K562 (cell line): ENCODE results near the gene FARP2. TPM values are rescaled to one million over a fixed set of nuclear protein-coding genes. Genes with fewer than 3 reads are reported as not detected.

Experiments used
- ATAC-seq: fragments of 200-7000 bp; cut with Tn5 transposase; 3 replicates; pipeline ENCODE4 v1.9.1; 2020; ENCODE audit warnings: moderate library complexity
- BruUV-seq: library from RNA; stranded (reverse); fragments of 400-500 nt; replicated peaks from 2 replicates; lab custom pipeline; 2021; lab: Mats Ljungman, UMichigan
- CTCF ChIA-PET: fragments of 300-600 bp; formaldehyde crosslinking; extraction: SDS; loops from one replicate; lab custom pipeline; 2021; ENCODE audit warnings: low intra/inter-chr PET ratio; lab: Yijun Ruan, JAX
- POLR2A ChIA-PET: fragments of 300-600, 350-650 bp; sonication (Branson Sonifier 250); formaldehyde crosslinking; extraction: SDS; loops from one replicate; lab custom pipeline; 2021; ENCODE audit warnings: antibody characterized with exemption, inconsistent platforms; lab: Yijun Ruan, JAX
- DNase-seq, 4 experiments: peaks; one replicate each; pipeline versions ENCODE4 v3.0.0 to v3.0.0-alpha.2; 2011 to 2018; ENCODE audit warnings: low spot score in 3 of 4, mixed read lengths in 3 of 4; ENCODE audit errors: extremely low read depth in 1 of 4
- FAIRE-seq: peaks from 2 replicates; lab custom pipeline; 2011; peaks lifted over from hg19 to GRCh38; lab: Jason Lieb, UNC
- H2AFZ ChIP-seq: 2 replicates; pipeline ENCODE4 v1.6.0; 2011; ENCODE audit warnings: low read depth, low read length, control low read depth, inconsistent platforms
- H3K27ac ChIP-seq: fragments of 200-600 bp; 3 replicates; pipeline ENCODE4 v1.8.0; 2011; ENCODE audit warnings: low read depth, mild to moderate bottlenecking, control low read depth, inconsistent platforms, low read length, moderate library complexity, mixed read lengths; ENCODE audit errors: extremely low read depth
- H3K27me3 ChIP-seq, 2 experiments: fragments of 300-600 bp in 1 of 2; 2 replicates in 1 of 2; 3 replicates in 1 of 2; pipeline versions ENCODE4 v1.6.0 to v1.8.0; 2011; ENCODE audit warnings: inconsistent platforms in 2 of 2, low read length in 2 of 2, mild to moderate bottlenecking in 1 of 2, mixed read lengths in 1 of 2, moderate library complexity in 1 of 2; ENCODE audit not compliant: control insufficient read depth in 2 of 2, insufficient read depth in 2 of 2
- H3K36me3 ChIP-seq: fragments of 300-600 bp; 3 replicates; pipeline ENCODE4 v1.8.0; 2011; ENCODE audit warnings: mild to moderate bottlenecking, low read length, inconsistent platforms; ENCODE audit not compliant: control insufficient read depth, insufficient read depth
- H3K4me1 ChIP-seq, 2 experiments: fragments of 200-600 bp in 1 of 2; replicated peaks in 1 of 2; 2 replicates in 1 of 2; 3 replicates in 1 of 2; pipeline versions ENCODE4 v1.5.1 to v1.8.0; 2011; ENCODE audit warnings: inconsistent platforms in 2 of 2, low read length in 2 of 2, mild to moderate bottlenecking in 1 of 2, mixed read lengths in 1 of 2, moderate library complexity in 1 of 2; ENCODE audit not compliant: control insufficient read depth in 2 of 2, insufficient read depth in 2 of 2
- H3K4me2 ChIP-seq: 2 replicates; pipeline ENCODE4 v1.6.1; 2011; ENCODE audit warnings: low read length, control low read depth, inconsistent platforms, mixed read lengths; ENCODE audit not compliant: insufficient read depth
- H3K4me3 ChIP-seq: fragments of 200-600 bp; sonication (generic), shearing (Covaris generic); 2 replicates; pipeline ENCODE4 v1.5.1; 2016; ENCODE audit warnings: control low read depth, inconsistent platforms
- H3K79me2 ChIP-seq: fragments of 200-600 bp; 3 replicates; pipeline ENCODE4 v1.8.0; 2011; ENCODE audit warnings: low read length, inconsistent platforms; ENCODE audit not compliant: control insufficient read depth, insufficient read depth
- H3K9ac ChIP-seq, 2 experiments: 2 replicates each; pipeline versions ENCODE4 v1.6.0 to v1.6.1; 2011; ENCODE audit warnings: low read depth in 2 of 2, low read length in 2 of 2, control low read depth in 1 of 2, inconsistent platforms in 1 of 2, mild to moderate bottlenecking in 1 of 2, mixed read lengths in 1 of 2; ENCODE audit not compliant: insufficient read depth in 1 of 2
- H3K9me1 ChIP-seq: one replicate; pipeline ENCODE4 v1.6.0; 2011; ENCODE audit warnings: inconsistent platforms, mild to moderate bottlenecking, low read length, moderate library complexity; ENCODE audit not compliant: control insufficient read depth, insufficient read depth
- H3K9me3 ChIP-seq: replicated peaks from 2 replicates; pipeline ENCODE4 v1.5.1; 2011; ENCODE audit warnings: low read depth, low read length, inconsistent platforms; ENCODE audit not compliant: control insufficient read depth, insufficient read depth
- H4K20me1 ChIP-seq: replicated peaks from 2 replicates; pipeline ENCODE4 v1.6.1; 2011; ENCODE audit warnings: low read length, inconsistent platforms, mixed read lengths; ENCODE audit not compliant: control insufficient read depth, insufficient read depth
- DPF2 ChIP-seq: fragments of 450-650 bp; IDR thresholded peaks from 2 replicates; pipeline ENCODE4 v1.6.1; 2016
- EGR1 ChIP-seq: fragments of 450-650 bp; conservative IDR thresholded peaks from 2 replicates; pipeline ENCODE4 v1.6.1; 2017; ENCODE audit warnings: mild to moderate bottlenecking
- FOSL1 ChIP-seq: fragments of 200-800 bp; sonication (Bioruptor generic); conservative IDR thresholded peaks from 2 replicates; pipeline ENCODE4 v1.6.1; 2016; ENCODE audit warnings: missing genetic modification characterization, missing compliant biosample characterization
- FOXP1 ChIP-seq: sonication (generic); formaldehyde crosslinking; IDR thresholded peaks from 2 replicates; pipeline ENCODE4 v1.8.0; 2022; ENCODE audit warnings: mild to moderate bottlenecking, missing genetic modification reagents
- JUND ChIP-seq, 2 experiments: IDR thresholded peaks; 2 replicates in 1 of 2; 3 replicates in 1 of 2; pipeline ENCODE4 v1.6.1; 2011; ENCODE audit warnings: borderline replicate concordance in 2 of 2, low read depth in 2 of 2, low read length in 2 of 2, improper control_type of control experiment in 1 of 2, missing biosample characterization in 1 of 2, missing genetic modification characterization in 1 of 2, missing genetic modification reagents in 1 of 2
- KDM5B ChIP-seq: fragments of 200-600 bp; sonication (generic); IDR thresholded peaks from 2 replicates; pipeline ENCODE4 v1.6.1; 2012; ENCODE audit warnings: low read depth, mild to moderate bottlenecking, moderate library complexity, low read length, control low read depth, inconsistent platforms; ENCODE audit not compliant: insufficient replicate concordance
- KLF13 ChIP-seq: fragments of 450-650 bp; IDR thresholded peaks from 2 replicates; pipeline ENCODE4 v1.6.1; 2016; ENCODE audit warnings: missing genetic modification characterization, low read depth, mild to moderate bottlenecking, missing compliant biosample characterization, moderate library complexity, borderline replicate concordance
- MED1 ChIP-seq: sonication (generic); formaldehyde crosslinking; IDR thresholded peaks from 2 replicates; pipeline ENCODE4 v1.8.1; 2023; ENCODE audit warnings: missing genetic modification reagents, borderline replicate concordance
- MEIS2 ChIP-seq: fragments of 450-650 bp; IDR thresholded peaks from 2 replicates; pipeline ENCODE4 v1.6.1; 2014; ENCODE audit warnings: mild to moderate bottlenecking; ENCODE audit not compliant: partially characterized antibody
- MXI1 ChIP-seq: IDR thresholded peaks from 2 replicates; pipeline ENCODE4 v1.6.1; 2011; ENCODE audit warnings: low read depth, mild to moderate bottlenecking, improper control_type of control experiment, low read length
- NFYB ChIP-seq: IDR thresholded peaks from 2 replicates; pipeline ENCODE4 v1.6.1; 2011; ENCODE audit warnings: mild to moderate bottlenecking, moderate library complexity; ENCODE audit not compliant: insufficient read length; ENCODE audit errors: extremely low read depth
- PKNOX1 ChIP-seq: fragments of 450-650 bp; IDR thresholded peaks from 2 replicates; pipeline ENCODE4 v1.6.1; 2016
- SMC3 ChIP-seq: conservative IDR thresholded peaks from 2 replicates; pipeline ENCODE4 v1.6.1; 2011; ENCODE audit warnings: low read depth, low read length, improper control_type of control experiment; ENCODE audit not compliant: insufficient read depth
- XRCC5 ChIP-seq: fragments of 200-400 bp; formaldehyde crosslinking; IDR thresholded peaks from 2 replicates; pipeline ENCODE4 v1.6.1; 2017; ENCODE audit warnings: low read depth, mild to moderate bottlenecking, low read length
- WGBS: fragments of 100-300 bp; shearing (Covaris generic); methylation state at CpG from one replicate; pipeline ENCODE4 v1.1.6; 2016; ENCODE audit warnings: low coverage, mixed read lengths; ENCODE audit not compliant: insufficient coverage; ENCODE audit errors: missing lambda C conversion rate; 5-methylcytosine and 5-hydroxymethylcytosine counted together
- in situ Hi-C: fragments of 300-500 bp; cut with MboI; formaldehyde crosslinking; loops from 4 replicates; pipeline ENCODE4 v1.15.0; 2018; ENCODE audit warnings: inconsistent platforms, mixed read lengths
- intact Hi-C: fragments of 100-400 bp; cut with micrococcal nuclease; formaldehyde crosslinking; loops from 2 replicates; pipeline ENCODE4 v1.14.2; 2022
- polyA plus RNA-seq, 8 experiments: library from polyadenylated mRNA; depleted of rRNA in 4 of 8; stranded (reverse) in 5 of 8; unstranded in 3 of 8; fragments of >200 nt; fragmentation: Nextera tagmentation in 2 of 8; fragmentation: Illumina TruSeq in 1 of 8; extraction: Ambion mirVana in 2 of 8; extraction: Trizol in 1 of 8; gene quantifications; 2 replicates each; pipeline versions ENCODE4 v1.2.1 to v1.2.3, GENCODE V29; 2011 to 2014; ENCODE audit warnings: inconsistent platforms in 1 of 8, missing spikeins in 1 of 8
- total RNA-seq, 7 experiments: library from RNA; depleted of rRNA in 6 of 7; stranded (reverse); fragments of >200 nt in 6 of 7; fragmentation: Illumina TruSeq in 2 of 7; extraction: Trizol in 2 of 7; gene quantifications; 2 replicates each; pipeline versions ENCODE4 v1.2.1 to v1.2.3, GENCODE V29; 2011 to 2021; ENCODE audit warnings: low replicate concordance in 1 of 7
- TF ChIP-seq, protein P1 (sequence below): sonication (generic); formaldehyde crosslinking; IDR thresholded peaks from 2 replicates; pipeline ENCODE4 v1.8.0; 2022; ENCODE audit warnings: mild to moderate bottlenecking, missing genetic modification reagents, borderline replicate concordance
- TF ChIP-seq, protein P2 (sequence below), 2 experiments: fragments of 450-650 bp in 1 of 2; sonication (generic) in 1 of 2; formaldehyde crosslinking in 1 of 2; IDR thresholded peaks in 1 of 2; conservative IDR thresholded peaks in 1 of 2; 2 replicates each; pipeline versions ENCODE4 v1.6.1 to v1.8.1; 2016 to 2023; ENCODE audit warnings: mild to moderate bottlenecking in 2 of 2, moderate library complexity in 2 of 2, inconsistent platforms in 1 of 2, missing genetic modification reagents in 1 of 2

The FARP2 gene
- total and polyA plus RNA-seq, 9 of the 15 experiments (the other 6 are each of a cell fraction or from before 2014, with no cell fraction given): 4.1 to 38.1 (median 21.1) TPM

- TF ChIP-seq FOXP1 (no peak), KLF13 (no peak), MED1 (CRISPR knock-in tag) (no peak), PKNOX1 (no peak)
Measured at GRCh38 chr2:241410739-241411176, 54.7 kb downstream of the FARP2 start (continued).

GRCh38 chr2:241412144-241412543 is 56.1 kb downstream of the FARP2 start:
- ATAC-seq: peak; percentile 89
- TF ChIP-seq KDM5B: peak; percentile 41
- no peak for TF ChIP-seq SMC3
- TF ChIP-seq DPF2: peak; percentile 52; the same call in 1 of the 2 replicates
- TF ChIP-seq JUND (IDR thresholded peaks at IDR 0.05; ENCODE audit: borderline replicate concordance, low read depth, low read length): 0 out of 2 replicates have a peak, but pooled peaks have one; percentile 34
- TF ChIP-seq JUND (tag; IDR thresholded peaks at IDR 0.05; ENCODE audit: borderline replicate concordance, low read depth, low read length): no peak; the same call in 2 of the 3 replicates
- TF ChIP-seq EGR1: peak; percentile 74
- TF ChIP-seq FOSL1 (tag): peak; percentile 46; the same call in 1 of the 2 replicates
- no peak for TF ChIP-seq NFYB
- TF ChIP-seq, protein P1, sequence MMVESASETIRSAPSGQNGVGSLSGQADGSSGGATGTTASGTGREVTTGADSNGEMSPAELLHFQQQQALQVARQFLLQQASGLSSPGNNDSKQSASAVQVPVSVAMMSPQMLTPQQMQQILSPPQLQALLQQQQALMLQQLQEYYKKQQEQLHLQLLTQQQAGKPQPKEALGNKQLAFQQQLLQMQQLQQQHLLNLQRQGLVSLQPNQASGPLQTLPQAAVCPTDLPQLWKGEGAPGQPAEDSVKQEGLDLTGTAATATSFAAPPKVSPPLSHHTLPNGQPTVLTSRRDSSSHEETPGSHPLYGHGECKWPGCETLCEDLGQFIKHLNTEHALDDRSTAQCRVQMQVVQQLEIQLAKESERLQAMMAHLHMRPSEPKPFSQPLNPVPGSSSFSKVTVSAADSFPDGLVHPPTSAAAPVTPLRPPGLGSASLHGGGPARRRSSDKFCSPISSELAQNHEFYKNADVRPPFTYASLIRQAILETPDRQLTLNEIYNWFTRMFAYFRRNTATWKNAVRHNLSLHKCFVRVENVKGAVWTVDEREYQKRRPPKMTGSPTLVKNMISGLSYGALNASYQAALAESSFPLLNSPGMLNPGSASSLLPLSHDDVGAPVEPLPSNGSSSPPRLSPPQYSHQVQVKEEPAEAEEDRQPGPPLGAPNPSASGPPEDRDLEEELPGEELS (CRISPR knock-in tag): no peak
- no peak for TF ChIP-seq XRCC5
- no peak for TF ChIP-seq MXI1
- TF ChIP-seq, protein P2, sequence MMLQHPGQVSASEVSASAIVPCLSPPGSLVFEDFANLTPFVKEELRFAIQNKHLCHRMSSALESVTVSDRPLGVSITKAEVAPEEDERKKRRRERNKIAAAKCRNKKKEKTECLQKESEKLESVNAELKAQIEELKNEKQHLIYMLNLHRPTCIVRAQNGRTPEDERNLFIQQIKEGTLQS (IDR thresholded peaks at IDR 0.05): peak; percentile 14; the same call in 1 of the 2 replicates
- TF ChIP-seq, protein P2 (CRISPR knock-in tag; conservative IDR thresholded peaks at IDR 0.05): no peak
- TF ChIP-seq MEIS2: peak; percentile 32

More at GRCh38 chr2:241412144-241412543, 56.1 kb downstream of the FARP2 start:
- Histone ChIP-seq H3K36me3 (peaks cover 51% of the 10 kb centered on the region; the same call in 2 of the 3 replicates), H3K27me3 (no peaks in the 10 kb centered on the region), H3K9ac (peak overlapping the region in 1 of 2 experiments; percentile 37; a peak in 1 of 4 replicates), H4K20me1 (no peaks in the 10 kb centered on the region), H2AFZ (peak overlapping the region; percentile 84), H3K9me3 (no peaks in the 10 kb centered on the region), H3K27ac (peak overlapping the region; percentile 82; the same call in 2 of the 3 replicates), H3K4me1 (peaks cover 4 to 25% of the 10 kb centered on the region in 2 experiments; a peak in 4 of 5 replicates), H3K9me1 (no peaks in the 10 kb centered on the region), H3K4me2 (peak overlapping the region; percentile 47), H3K79me2 (no peaks in the 10 kb centered on the region), H3K4me3 (no peak overlapping the region)
- 3% methylated on average over 5 of the region's 5 CpGs for WGBS
- BruUV-seq: no TSS peak
- peak; percentile 19 to 79 (median 24) for DNase-seq
- peak; percentile 89 for FAIRE-seq
- POLR2A ChIA-PET: no interaction called here
- intact Hi-C loops: no loop called here
- CTCF ChIA-PET: no interaction called here
- in situ Hi-C loops: no loop called here
